Measurements from ENCODE around the gene BORCS6.
A peak's percentile ranks its signal among the peaks of the same experiment; 100 is the strongest.

The BORCS6 gene

GRCh38 chr17:8210761-8211458 lies 20.9 kb upstream of the BORCS6 start:
- no peak for DNase-seq

- peak; percentile 99 for DNase-seq
Measured at GRCh38 chr17:8209907-8210760, 20.2 kb upstream of the BORCS6 start, which contains the start of gene AURKB. AURKB (minus strand) TSS chr17:8210575; CDS start chr17:8210224, 351 bp downstream.

DNA sequence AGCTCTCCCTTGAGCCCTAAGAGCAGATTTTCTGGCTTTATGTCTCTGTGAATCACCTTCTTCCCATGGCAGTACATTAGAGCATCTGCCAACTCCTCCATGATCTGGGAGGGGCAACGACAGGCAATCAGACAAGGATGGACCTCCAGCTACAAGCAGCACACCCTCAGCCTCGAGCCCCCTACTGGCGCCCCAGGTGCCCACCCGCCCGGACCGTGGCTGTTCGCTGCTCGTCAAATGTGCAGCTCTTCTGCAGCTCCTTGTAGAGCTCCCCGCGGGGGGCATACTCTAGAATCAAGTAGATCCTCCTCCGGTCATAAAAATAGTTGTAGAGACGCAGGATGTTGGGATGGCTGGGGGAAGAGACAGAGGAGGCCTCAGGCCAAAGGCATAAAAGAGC lies 16.6 kb upstream of the BORCS6 start:
- DNase-seq: no peak

GRCh38 chr17:8204761-8205555 lies 15.0 kb upstream of the BORCS6 start:
- DNase-seq: no peak

- DNase-seq: peak; percentile 95 to 97
Measured at GRCh38 chr17:8192070-8192815, 2.3 kb upstream of the BORCS6 start.

DNA sequence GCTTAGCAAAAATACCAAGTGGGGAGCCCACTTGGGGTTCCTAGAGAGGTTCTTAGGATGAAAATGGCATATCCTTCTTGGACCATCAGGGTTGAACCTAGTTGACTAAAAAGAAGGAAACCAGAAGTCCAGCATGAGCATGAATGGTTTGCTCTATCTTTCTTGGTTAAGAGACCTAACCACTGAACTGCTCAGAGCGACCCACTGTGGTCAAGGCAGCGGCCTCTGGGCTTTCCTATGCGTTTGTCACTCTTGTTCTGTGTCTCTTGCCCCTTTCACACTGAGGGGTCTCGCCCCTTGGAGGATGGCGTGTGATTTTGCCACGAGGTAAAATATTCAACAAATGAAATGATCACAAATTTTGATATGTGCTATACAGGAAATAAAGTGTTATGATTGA lies 526 bp upstream of the BORCS6 start:
- no peak for DNase-seq

DNA sequence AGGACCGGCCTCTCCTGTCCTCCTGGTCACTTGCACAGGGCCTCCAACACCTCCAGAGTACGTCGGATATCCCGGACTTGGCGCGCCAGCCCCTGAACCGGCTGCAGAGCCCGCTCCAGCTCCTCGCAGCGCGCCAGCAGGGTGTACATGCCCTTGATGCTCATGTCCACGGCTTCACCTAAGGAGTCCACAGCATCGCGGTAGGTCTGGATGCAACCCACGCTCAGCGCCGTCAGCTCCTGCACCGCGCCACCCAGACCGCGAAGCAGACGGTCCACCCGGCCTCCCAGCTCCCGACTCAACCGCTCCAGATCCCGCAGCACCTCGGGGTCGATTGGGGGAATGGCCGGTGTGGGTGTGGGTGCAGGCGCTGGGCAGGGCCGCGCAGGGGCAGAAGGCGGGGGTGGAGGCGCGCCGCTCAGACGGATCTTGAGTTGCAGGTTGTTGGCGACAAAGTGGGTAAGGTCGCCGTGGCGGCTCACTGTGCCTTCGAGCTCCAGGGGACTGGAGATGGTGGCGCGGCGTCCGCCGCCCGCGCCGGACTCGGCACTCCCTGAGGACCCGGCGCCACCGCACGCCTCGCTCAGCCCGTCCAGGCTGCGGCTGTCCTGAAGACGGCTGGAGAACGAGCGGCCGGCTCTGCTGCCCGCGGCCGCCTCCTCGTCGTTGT lies 804 bp downstream of the BORCS6 start:
- peak in 1 of 2 experiments; percentile 15 for DNase-seq

GRCh38 chr17:8188263-8188839 lies 1.6 kb downstream of the BORCS6 start:
- peak in 1 of 2 experiments; percentile 35 for DNase-seq

DNA sequence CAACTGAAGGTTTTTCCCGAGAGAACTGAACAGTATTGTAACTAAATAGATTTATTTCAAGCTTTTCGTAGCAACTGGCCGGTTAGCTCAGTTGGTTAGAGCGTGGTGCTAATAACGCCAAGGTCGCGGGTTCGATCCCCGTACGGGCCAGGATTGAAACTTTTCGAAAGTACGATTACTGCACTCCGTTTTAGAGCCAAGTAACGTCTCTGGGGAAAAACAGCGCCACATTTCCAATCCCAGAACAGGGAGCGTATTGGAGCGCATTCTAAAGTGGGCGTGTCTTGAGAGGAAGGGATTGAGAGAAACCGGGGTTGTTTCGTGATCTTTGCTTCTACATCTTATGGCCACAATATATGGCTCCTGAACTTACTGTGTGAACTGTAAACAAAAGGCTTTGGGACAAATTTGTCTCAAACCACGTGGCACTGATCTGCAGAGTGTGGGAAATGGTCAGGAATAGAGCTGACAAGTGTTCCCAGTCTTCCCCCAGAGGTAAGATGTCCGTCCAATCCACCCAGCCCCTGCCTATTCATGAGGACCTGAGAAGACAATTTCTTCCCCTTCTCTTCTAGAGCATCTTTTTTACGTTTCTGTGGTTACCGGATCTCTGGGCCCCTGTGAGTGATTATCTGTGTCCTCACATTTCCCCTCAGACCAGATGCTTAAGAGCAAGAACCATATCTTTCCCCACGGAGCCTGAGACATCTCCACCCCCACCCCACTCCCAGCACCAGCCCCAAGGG lies 2.3 kb downstream of the BORCS6 start:
- peak; percentile 99 for DNase-seq

GRCh38 chr17:8186787-8187516 lies 3.0 kb downstream of the BORCS6 start:
- peak; percentile 95 to 99 for DNase-seq

DNA sequence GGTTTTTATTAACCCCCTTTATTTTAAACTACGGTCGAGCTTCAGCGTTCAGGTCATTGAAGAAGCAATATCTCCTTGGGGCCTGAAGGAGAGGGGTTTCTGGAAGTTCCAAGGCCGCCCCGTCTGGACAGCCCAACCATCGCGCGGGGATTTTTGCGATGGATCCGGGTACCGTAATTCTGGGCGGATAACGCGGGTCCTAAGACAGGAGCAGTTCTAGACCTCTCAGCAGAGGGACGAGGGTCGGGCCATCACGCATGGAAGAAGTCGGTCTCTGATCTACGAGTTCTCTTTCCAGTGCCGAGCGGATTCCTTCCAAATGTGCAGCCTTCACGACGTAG lies 3.6 kb downstream of the BORCS6 start:
- DNase-seq: no peak

DNA sequence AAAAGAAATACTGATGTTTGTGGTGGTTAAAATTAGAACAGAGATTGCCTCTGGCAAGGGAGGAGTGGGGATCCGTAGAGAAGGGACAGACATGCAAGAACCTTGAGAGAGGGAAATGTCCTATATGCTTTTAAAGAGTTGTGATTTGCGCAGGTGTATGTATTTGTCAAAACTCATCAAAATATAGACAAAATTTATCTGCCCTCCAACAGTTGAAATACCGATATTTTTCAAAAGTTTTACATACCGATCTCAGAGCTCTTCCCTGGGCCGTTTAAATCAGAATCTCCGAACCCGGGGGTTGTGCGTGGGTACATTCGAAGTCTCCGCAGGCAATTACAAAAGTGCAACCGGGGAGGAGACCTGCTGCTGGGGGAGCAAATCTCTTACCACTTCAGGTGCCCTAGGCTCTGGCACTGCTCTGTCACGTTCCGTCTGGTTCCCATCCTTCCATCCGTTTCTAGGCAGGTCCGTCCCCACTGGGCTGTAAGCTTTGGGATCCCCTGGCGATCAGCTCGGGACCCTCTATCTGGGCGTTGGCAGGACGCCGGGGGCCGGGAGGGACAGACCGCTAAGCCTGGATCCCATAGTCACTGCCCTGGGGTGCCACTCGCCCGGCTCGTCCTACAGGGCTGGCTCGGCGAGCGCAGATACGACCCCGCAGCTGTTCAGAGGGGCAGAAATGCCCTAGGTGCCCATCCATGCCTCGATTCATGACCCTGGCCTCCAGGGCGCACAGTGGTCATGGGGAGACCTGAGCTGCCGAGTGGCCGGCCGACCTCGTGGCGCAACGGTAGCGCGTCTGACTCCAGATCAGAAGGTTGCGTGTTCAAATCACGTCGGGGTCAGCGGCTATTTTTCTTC lies 4.2 kb downstream of the BORCS6 start:
- DNase-seq: peak; percentile 86 to 89

DNA sequence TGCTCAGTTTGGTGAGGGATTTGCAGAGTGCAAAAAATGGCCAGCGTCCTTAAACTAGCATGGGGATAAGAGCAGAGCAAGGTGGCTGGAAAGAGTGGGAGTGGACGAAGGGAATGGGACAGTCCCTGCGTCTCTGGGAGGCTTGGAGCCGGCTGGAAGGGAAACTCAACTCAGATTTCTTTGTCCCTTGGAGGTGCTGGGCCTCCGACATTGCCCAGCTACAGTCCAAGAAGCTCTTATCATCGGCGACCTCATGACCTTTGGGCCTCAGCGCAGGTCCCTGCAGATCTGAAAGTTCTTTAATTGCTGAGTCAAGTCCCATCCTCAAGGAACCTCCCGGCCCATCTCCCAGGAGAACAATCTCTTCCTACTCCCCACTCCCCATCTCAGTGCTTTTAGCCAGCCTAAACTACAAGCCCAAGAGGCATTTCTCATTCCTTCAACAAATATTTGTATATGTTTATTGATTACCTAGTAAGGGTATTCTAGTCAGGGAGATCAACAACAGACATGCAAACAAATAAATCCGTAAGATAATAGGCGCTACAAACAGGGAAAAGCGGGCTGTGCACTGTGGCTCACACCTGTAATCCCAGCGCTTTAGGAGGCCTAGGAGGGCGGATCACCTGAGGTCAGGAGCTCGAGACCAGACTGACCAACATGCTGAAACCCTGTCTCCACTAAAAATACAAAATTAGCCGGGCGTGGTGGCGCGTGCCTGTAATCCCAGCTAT lies 12.8 kb downstream of the BORCS6 start:
- DNase-seq: peak; percentile 6 to 44

- peak; percentile 92 to 97 for DNase-seq
Measured at GRCh38 chr17:8176197-8176940, 13.6 kb downstream of the BORCS6 start, which contains the start of gene TMEM107. TMEM107 (minus strand) TSS chr17:8176380; CDS start chr17:8176286, 94 bp downstream.

DNA sequence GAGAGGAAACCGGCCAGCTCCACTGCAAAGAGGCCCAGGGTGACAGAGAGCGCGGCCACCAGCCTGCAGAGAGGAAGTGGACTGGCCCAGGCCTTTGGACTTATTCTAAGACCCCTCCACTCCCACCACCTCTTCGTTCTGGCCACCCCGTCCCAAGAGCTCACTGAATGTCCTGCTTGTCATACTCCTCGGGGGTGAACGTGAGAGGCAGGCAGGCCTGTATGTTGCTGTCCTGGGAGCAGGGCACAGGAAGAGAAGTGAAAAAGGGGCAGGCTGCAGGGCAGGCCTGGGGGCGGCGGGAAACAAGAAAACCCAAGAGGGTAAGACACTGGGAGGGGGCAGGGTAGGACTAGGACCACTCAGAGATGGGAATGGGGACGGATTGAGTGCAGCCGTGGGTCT lies 14.2 kb downstream of the BORCS6 start:
- peak; percentile 55 to 60 for DNase-seq

GRCh38 chr17:8173871-8174322 lies 16.1 kb downstream of the BORCS6 start:
- DNase-seq: peak in 1 of 2 experiments; percentile 62

Measured in SHP77 (cell line).